HG02884 (cell line): Measurements from ENCODE around the gene MALRD1.

Experiments
- ATAC-seq: cut with Tn5 transposase; IDR thresholded peaks from one replicate; pipeline ENCODE4 v1.9.1; 2021; ENCODE audit warnings: mild to moderate bottlenecking, moderate library complexity; ENCODE audit not compliant: unreplicated experiment

Gene MALRD1

DNA sequence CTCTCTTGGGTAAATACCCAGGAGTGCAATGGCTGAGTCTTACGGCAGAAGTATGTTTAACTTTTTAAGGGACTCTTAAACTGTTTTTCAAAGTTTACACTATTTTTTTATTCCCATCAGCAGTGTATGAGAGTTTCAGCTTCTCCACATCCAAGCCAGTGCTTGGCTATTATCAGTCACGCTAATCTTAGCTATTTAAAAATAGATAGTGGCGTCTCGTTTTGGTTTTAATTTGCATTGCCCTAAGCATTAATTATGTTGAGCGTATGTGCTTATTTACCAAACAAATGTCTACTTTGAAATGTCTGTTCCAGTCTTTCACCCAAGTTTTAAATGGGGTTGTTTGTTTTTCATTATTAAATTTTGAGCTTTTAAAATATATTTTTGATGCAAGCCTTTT, 164.0 kb downstream of the MALRD1 start:
- ATAC-seq = no peak

DNA sequence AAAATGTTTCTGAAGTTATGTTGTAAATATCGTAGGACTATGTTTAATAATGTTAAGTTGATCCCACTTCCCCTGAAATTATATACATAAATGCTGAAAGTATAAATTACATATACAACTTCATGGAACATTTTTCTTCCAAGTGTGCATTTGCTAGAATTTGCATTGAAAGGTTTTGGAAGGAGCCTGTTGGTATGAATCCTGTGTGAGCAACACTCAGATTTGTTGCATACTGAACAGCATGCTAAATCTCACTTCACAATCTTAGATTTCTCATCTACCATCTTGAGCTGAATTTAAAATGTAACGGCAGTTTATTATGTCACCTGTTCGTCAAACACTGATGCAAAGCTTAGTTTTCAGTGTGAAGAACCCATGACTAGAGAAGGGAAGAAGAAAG, 172.6 kb downstream of the MALRD1 start:
- ATAC-seq = no peak

DNA sequence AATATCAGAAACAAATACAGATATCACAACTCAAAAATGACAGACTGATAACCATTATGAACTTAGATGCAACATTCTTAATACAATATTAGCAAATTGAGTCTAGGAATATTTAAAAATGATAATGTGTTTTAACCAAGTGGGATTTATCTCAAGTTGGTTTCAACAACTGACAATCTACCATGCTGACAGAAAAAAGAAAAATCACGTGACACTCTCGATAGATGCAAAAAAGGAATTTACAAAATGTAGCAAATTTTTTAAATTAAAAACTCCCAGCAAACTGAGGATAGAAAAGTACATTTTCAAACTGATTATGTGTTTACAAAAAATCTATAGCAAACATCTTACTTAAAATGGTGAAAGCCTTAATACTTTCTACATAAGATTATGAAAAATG, 177.4 kb downstream of the MALRD1 start:
- no peak for ATAC-seq

DNA sequence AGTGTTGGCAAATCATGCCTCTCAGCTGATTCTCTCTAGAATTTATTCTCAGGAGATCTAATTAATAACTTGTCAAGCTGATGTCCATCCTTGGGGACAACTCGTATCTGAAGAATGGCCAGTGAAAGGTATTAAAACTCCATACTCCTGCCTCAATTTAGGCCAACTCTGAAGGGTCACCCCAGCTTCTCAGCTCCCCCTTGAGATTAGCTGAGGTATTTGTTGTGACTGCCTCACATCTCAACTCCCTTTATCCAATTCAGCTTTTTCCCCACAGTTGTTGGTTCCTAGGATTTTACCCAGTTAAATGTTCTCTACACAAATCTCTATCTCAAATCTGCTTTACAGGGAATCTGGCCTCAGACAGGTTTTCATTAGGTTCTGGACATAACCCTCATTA, 182.4 kb downstream of the MALRD1 start:
- ATAC-seq = no peak

DNA sequence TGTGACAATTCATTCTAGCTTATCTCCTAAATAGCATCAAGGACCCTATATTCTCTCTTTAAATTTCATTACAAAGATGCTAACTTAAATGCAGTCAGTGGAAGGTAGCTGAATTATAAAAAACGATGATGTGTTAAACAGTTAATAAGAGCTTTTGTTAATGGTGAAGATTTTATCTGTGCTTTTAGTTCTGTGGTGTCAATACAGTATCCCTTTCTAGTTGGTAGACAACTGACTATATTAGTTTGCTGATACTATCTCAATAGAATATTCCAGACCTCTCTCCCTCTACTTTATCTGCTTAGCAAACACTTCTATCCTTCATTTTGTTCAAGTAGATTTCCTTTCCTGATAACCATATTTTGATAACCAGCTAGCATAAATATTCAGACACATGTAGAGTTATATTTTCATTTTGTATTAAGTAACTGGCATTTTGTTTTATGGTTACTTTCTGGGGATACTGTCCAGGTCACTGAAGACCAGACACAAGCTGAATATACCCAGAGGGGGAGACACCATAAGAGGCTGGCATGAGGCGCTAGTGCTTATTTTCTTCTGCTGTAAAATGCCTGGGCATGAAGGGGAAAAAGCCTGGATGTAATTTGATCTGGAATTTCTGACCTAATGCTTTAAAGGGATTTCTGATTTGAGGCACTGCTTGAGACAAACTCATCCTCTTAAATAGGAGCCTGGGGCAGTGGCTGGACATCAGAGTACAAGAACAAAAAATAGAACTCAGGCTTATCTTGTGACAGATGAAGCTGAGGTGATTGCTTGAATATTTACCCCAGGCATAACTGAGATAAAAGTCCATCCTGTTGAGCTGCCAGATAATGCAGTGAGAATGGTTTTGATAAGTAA, 197.5 kb downstream of the MALRD1 start:
- ATAC-seq = no peak

DNA sequence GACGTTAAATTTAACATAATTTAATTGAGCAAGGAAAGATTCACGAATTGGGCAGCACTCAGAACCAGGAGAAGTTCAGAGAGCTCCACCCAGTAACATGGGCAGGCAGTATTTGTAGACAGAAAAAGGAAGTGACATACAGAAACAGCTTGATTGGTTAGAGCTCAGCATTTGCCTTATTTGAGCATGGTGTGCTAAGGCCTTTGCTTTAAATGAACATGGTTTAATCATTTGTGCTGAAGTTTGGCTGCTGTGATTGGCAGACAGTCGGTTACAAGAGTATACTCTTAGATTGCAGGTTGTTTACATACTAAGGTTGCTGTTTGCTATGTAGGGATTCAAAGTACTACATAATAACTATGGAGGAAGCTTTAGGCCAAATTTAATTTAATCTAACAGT, 199.2 kb downstream of the MALRD1 start:
- ATAC-seq = no peak

DNA sequence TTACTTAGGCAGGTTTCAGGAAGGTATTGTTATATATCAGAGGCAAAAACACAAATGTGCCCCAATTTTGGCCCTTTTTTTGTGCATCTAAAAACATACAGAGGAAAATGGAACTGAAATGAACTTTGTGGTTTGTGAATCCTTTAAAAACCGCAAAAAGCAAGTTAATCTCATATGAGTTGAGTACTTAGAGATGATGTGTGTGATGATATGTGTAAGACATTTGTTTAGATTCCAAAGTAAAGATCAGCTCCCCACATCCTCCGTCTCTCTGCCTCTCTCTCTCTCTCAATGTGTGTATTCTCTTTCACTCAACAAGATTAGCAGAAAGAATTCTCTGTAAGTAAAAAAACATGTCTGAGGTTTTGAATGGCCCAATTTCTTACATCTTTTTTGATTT, 201.9 kb downstream of the MALRD1 start:
- ATAC-seq = no peak

DNA sequence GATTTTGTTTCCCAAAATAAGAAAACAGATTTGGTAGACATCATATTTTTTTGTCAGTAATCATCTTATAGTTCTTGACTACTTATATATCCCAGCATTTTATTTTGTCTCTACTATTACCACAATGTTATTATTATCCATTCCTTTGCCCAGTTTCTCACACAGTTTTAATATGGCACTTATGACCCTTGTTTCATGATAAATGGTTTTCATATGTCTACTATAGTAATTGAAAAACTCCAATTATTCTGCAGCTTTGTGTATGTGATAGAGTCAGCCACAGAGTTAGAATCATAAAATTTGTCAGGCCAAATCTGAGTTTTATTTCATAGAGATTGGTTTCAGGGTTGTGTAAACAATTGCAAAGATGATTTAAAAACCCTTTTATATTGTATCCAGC, 203.9 kb downstream of the MALRD1 start:
- no peak for ATAC-seq

DNA sequence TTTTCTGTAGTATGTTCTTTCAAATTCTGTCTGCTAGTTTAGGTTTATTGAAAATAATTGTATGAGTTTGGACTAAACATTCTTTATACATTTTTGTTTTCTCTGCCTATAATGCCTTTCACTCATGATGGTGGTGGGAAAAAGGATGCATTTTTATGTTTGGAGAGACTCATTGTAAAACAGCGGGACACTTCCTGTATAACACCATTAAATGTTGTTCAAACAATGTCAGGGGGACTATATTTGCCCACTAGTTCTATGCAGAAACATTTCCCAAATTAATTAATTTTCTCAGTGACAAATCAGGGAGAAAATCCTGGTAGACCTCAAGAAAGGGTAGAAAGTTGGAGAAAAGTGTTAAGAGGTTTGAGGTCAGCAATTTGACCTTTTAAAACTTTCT, 207.7 kb downstream of the MALRD1 start:
- ATAC-seq = no peak

DNA sequence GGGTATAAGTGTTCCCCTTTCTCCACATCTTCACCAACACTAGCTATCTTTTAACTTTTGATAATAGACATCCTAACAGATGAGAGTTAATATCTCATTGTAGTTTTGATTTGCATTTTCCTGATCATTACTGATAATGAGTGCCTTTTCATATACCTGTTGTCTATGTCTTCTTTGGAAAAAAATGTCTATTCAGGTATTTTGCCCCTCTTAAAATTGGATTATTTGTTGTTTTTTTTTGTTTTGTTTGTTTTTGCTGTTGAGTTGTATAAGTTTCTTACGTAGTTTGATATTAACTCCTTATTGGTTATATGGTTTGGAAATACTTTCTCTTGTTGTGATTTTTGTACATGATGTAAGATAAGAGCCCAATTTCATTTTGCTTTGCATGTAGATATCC, 214.7 kb downstream of the MALRD1 start:
- ATAC-seq = no peak

DNA sequence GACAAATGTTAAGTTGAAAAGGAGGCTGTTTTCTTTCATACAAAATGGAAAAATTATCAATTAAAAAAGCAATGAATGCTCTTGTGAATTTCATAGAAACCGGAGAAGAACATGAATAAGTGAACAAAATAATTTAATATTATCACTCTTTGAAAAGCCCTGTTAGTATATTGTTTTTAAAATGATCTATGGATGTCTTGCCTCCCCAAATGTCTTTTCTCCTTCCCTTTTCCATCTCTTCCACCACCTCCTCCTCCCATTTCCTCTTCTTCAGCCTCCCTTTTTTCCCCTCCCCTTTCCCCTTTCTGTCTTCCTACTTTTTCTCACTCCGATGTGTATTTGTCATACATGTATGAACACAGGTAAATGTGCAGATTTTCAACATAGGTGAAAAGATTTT, 234.7 kb downstream of the MALRD1 start:
- no peak for ATAC-seq

DNA sequence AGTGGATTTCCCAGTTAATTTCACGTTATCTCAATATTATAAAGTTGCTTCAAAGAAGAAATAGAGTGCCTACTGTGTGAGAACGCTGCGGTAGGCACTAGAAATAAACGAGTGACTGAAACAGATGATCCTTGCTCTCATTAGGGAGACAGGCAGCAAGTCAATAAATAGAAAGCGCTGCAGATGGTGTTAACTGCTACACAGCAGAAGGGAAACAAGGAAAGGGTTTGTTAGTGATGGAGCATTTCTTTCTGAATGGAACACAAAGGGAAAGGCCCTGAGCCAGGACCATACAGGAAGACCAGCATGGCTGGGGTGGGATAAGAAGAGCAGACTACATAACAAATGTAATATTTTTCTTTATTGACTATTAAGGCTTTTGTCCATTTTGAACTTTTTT, 235.2 kb downstream of the MALRD1 start:
- no peak for ATAC-seq

DNA sequence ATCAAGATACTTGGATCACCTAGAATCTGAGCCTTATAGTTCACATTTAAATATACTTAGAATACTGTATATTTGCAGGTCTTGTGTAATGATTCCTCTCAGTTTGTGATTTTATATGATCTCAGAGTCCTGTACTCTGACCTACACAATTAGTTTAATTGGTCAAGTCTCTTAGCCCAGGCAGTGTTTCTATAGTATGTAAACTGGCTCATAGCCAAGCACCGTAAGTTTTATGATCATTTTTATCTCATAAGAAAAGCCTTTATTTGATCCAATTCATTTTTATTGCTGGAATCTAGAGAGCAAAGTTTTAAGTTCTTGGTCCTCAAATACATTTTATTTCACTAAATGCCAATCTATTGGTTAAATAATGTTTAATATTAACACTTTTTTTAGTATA, 242.2 kb downstream of the MALRD1 start:
- no peak for ATAC-seq

DNA sequence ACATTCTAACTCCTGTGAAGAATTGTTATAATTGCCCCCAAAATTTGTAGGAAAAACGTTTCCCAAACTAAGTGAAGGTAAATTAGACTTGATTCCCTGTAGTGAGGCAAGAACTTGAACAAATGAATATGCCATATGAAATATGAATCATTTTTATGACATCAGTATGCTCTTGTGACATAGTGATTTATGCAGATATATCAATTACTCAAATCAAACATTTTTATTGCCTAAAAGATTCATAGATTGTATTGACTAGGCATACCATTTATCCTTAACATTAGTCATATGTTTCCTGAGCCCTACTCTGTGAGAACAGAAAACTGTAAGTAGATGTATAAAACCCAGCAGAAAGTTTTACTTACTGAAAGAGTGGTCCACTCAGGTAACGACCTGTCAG, 245.6 kb downstream of the MALRD1 start:
- no peak for ATAC-seq

DNA sequence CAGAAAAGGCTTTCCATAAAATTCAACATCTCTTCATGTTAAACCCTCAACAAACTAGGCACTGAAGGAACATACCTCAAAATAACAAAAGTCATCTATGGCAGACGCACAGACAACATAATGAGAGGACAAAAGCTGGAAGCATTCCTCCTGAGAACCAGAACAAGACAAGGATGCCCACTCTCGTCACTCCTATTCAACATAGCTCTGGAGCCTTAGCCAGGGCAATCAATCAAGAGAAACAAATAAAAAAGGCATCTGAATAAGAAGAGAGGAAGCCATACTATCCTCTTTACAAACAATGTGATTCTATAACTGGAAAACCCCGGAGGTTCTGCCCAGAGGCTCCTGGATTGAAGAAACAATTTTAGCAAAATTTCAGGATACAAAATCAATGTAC, 251.0 kb downstream of the MALRD1 start:
- ATAC-seq = no peak

DNA sequence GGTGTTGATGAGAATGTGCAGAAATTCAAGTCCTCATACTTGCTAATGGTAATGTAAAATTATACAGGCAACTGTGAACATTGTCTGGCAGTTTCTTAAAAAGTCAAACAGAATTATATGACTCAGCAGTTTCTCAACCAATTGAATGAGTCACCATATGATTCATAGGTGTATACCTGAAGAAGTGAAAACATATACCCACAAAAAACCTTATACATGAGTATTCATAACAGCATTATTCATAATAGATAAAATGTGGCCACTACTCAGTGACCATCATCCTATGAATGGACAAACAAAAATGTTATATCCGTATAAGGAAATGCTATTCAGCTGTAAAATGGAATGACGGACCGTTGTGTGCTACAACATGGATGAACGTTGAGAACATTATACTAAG, 253.5 kb downstream of the MALRD1 start:
- ATAC-seq = no peak

DNA sequence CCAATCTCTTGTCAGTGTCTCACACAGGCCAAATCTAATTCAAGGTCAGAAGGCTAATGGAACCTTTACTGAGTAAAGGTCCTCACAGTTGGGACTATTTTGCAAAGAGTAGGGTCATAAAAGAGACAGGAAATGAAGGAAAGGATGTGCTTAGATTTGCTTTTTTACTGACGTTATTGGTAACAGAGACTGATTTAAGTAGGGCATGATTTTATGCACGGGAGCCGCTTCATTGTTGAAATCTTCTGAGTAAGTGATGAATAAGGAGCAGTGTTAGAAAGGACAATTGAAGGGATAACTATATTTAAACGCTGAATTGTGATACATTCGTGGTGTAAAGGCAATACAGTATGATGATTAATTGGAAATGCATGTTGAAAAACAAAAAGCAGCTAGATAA, 261.5 kb downstream of the MALRD1 start:
- no peak for ATAC-seq

DNA sequence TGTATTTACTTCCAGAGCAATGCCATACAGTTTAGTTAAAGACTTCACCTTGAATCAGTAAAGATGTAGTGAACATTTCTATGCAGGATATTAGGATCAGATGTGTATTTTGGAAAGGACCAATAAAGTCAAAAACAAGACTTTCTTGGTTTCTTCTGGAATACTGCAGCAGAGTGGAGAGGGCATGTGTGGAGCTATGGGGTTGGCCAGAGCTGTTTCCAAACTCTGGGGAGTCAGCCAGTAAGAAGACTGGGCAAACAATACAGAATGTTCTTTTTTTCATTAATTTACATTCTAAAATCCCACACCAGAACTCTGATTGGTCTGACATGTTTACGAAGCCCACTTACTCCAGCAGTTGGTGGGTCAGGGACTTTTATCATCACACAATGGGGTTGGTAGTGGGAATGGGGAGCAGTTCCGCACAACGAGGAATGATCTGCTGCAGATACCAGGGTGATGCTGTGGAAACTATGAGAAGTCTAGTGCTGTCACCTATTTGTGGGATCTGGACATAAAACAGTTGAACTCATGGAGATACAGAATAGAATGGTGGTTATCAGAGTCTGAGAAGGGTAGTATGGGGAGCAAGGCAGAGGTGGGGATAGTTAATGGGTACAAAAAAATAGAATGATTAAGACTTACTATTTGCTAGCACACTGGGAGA, 267.7 kb downstream of the MALRD1 start:
- no peak for ATAC-seq

DNA sequence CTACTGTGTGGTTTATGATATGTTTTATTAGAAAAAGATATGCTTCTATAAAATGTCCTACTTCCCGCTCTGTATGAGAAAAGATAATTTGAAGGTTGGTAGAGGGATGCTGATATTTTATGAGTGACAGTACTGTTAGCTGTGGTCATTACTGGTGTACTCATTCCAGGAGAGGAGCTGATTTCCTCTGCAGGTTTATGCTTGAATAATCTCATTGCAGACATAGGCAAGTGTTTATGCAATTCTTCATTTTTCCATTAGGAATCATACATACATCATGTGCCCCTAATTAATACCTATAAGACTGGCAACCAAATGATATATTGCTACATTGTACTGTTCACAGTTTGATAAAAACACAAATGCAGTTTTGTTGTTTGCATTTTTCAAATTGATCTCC, 269.4 kb downstream of the MALRD1 start:
- ATAC-seq = no peak

DNA sequence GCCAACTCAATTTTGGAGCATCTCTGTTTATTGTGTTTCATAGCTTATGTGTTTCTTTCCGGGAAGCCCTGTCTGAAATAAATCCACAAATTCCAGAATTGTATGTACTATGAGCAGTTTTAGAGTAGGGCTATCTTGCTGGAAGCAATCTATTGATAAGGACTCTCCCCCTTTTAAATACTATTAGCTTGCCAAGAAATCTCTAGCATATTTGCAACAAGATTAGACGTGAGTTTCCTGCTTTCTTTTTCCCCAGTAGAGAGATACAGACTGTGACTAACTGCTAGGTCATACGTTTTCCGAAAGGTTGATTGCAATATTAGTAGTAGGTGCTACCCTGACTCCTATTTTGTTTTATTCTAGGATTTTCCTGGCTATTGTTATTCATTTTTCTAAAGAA, 277.0 kb downstream of the MALRD1 start:
- no peak for ATAC-seq

DNA sequence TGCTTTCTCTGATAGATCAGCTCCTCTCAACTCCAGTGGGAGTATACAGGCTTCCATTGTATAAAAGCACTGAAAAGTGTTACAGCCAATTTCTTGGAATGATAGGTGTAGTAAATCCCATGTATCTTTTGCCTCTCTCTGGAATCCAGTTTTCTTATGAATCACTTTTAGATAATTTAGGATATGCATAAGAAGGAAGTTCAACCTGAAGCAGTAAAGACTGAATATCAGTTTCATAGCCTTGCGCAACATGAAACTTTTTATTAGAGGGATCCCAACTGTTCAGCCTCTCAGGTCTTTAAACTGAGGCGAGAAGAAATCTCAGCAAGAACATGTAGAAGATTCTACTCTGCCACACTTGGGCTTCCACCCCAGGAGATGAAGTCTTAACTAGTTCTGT, 280.0 kb downstream of the MALRD1 start:
- ATAC-seq = no peak

DNA sequence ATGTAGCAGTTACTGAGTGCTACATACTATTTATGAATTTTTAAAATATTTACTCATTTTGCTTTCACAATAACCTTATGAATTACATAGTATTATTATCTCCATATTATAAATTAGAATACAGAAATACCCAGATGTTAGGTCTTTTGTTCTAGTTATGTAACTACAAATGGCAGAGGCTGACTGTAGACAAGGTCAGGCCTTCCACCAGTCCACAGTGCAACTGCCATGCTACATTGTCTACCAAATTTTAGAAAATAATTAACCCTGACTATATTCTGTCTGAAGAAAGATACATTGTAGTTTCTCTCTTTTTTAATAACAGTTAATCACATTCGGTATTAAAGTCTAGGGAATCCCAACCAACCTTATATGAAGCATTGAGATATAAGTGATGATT, 280.9 kb downstream of the MALRD1 start:
- ATAC-seq = no peak

DNA sequence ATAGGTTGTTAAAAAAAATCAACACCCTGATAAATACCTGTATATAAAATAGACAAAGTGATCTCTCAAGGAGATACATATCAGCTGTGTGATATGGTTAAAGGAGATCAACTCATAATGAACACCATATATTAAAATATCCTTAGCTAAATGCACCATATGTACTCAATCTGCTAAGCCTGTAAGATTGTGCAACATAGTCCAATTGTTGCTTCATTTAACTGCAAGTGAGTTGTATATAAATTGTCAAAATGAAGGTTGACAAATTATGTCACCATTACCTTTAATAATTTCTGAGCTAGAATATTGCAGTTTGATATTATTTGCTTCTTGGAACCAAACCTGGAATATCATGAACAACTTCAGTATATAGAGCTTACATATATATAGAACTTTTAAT, 283.7 kb downstream of the MALRD1 start:
- no peak for ATAC-seq
